ENCODE measurements around the gene MAPK6. TPM values are rescaled to one million over a fixed set of nuclear protein-coding genes. Genes with fewer than 3 reads are reported as not detected.

The MAPK6 gene
- total and polyA plus RNA-seq, 9 of the 15 experiments (the other 6 are each of a cell fraction or from before 2014, with no cell fraction given), result 28.5 to 97.1 (median 74.0) TPM

GRCh38 chr15:51992953-51993352, 26.1 kb upstream of the MAPK6 start:
- intact Hi-C loops (cut with micrococcal nuclease), result no loop called here
- Histone ChIP-seq H3K4me3 (no peak overlapping the region), H3K9me3 (replicated peaks; ENCODE audit: control insufficient read depth, insufficient read depth, low read depth, low read length) (no peaks in the 10 kb centered on the region), H3K36me3 (ENCODE audit: control insufficient read depth, insufficient read depth, low read length) (no peaks in the 10 kb centered on the region), H3K27me3 (ENCODE audit: control insufficient read depth in 2 of 2, insufficient read depth in 2 of 2, low read length in 2 of 2) (no peaks in the 10 kb centered on the region), H3K9ac (ENCODE audit: insufficient read depth in 1 of 2, low read depth in 2 of 2, low read length in 2 of 2) (no peak overlapping the region), H3K9me1 (ENCODE audit: control insufficient read depth, insufficient read depth, low read length) (no peaks in the 10 kb centered on the region), H3K27ac (ENCODE audit: extremely low read depth, low read depth, low read length) (no peak overlapping the region), H3K4me1 (replicated peaks in 1 of 2; ENCODE audit: control insufficient read depth in 2 of 2, insufficient read depth in 2 of 2, low read length in 2 of 2) (no peaks in the 10 kb centered on the region; a peak in 1 of 5 replicates), H2AFZ (ENCODE audit: low read depth, low read length) (no peak overlapping the region), H3K4me2 (ENCODE audit: insufficient read depth, low read length) (no peak overlapping the region), H3K79me2 (ENCODE audit: control insufficient read depth, insufficient read depth, low read length) (no peaks in the 10 kb centered on the region), H4K20me1 (replicated peaks; ENCODE audit: control insufficient read depth, insufficient read depth, low read length) (no peaks in the 10 kb centered on the region)
- FAIRE-seq (no peak), DNase-seq (ENCODE audit: extremely low read depth in 1 of 4, low spot score in 3 of 4) (no peak), ATAC-seq (no peak)
- ChIA-PET POLR2A (interaction anchor here (0.9 to 1.8 kb wide), 2 partner anchors 11 to 21 kb away, joined by 3 to 7 read pairs; partner anchors contain the start of gene LEO1), CTCF (ENCODE audit: low intra/inter-chr PET ratio) (no interaction called here)
- in situ Hi-C loops (cut with MboI), result no loop called here
- BruUV-seq (replicated peaks), result no TSS peak
- no peak for TF ChIP-seq ZNF592 (IDR thresholded peaks at IDR 0.05)
- TF ChIP-seq RFX1 (IDR thresholded peaks at IDR 0.05), result peak; percentile 65
- TF ChIP-seq PKNOX1 (IDR thresholded peaks at IDR 0.05), result peak; percentile 68
- no peak for TF ChIP-seq MAZ (CRISPR knock-in tag; conservative IDR thresholded peaks at IDR 0.05 in 1 of 2, IDR thresholded peaks at IDR 0.05 in 1 of 2)
- WGBS (ENCODE audit: insufficient coverage, low coverage, missing lambda C conversion rate), result 87% methylated on average over 1 of the region's 1 CpG

Measured in K562 (cell line).